Measurements from ENCODE around the gene SRCAP. TPM values are rescaled to one million over a fixed set of nuclear protein-coding genes. Genes with fewer than 3 reads are reported as not detected.

Gene SRCAP
- total RNA-seq, 4 donors from 2014 or later: 32.9 to 57.7 (median 50.7) TPM

GRCh38 chr16:30777591-30778297 is 78.8 kb downstream of the SRCAP start:
- DNase-seq: no peak
- no peak for TF ChIP-seq POLR2A (IDR thresholded peaks at IDR 0.05)
- TF ChIP-seq CTCF (IDR thresholded peaks at IDR 0.05): no peak
- intact Hi-C loops (cut with DNase I): no loop called here
- Histone ChIP-seq H3K4me1 (peaks cover 10 to 16% of the 10 kb centered on the region in 2 donors), H3K9me3 (no peaks in the 10 kb centered on the region), H3K27me3 (no peaks in the 10 kb centered on the region), H3K36me3 (peaks cover 18 to 28% of the 10 kb centered on the region in 2 donors), H3K27ac (peak overlapping the region in 1 of 3 donors; percentile 38), H3K4me3 (replicated peaks in 1 of 3) (no peak overlapping the region)
- 67 to 93% methylated on average over 2 to 7 of the region's 7 CpGs for WGBS, 2 donors

GRCh38 chr16:30778549-30779244 is 79.7 kb downstream of the SRCAP start:
- peaks cover 10 to 16% of the 10 kb centered on the region in 2 donors for H3K4me1 ChIP-seq
- H3K27ac ChIP-seq: peak overlapping the region in 1 of 3 donors; percentile 38
- 84 to 89% methylated on average over 14 of the region's 14 CpGs for WGBS, 2 donors
- TF ChIP-seq CTCF (IDR thresholded peaks at IDR 0.05) (no peak), POLR2A (IDR thresholded peaks at IDR 0.05) (no peak)
- DNase-seq: peak in 1 of 2 donors; percentile 18
- intact Hi-C loops (cut with DNase I): no loop called here
- H3K4me3 ChIP-seq (replicated peaks in 1 of 3): no peak overlapping the region
- H3K36me3 ChIP-seq: peaks cover 20 to 33% of the 10 kb centered on the region in 2 donors
- no peaks in the 10 kb centered on the region for H3K9me3 ChIP-seq
- no peaks in the 10 kb centered on the region for H3K27me3 ChIP-seq

GRCh38 chr16:30779596-30779995 is 80.6 kb downstream of the SRCAP start:
- H3K27me3 ChIP-seq: no peaks in the 10 kb centered on the region
- intact Hi-C loops (cut with DNase I): no loop called here
- H3K9me3 ChIP-seq: no peaks in the 10 kb centered on the region
- peaks cover 10 to 13% of the 10 kb centered on the region in 2 donors for H3K4me1 ChIP-seq
- TF ChIP-seq CTCF (IDR thresholded peaks at IDR 0.05): no peak
- TF ChIP-seq POLR2A (IDR thresholded peaks at IDR 0.05): no peak
- WGBS, 2 donors: 87 to 96% methylated on average over 6 of the region's 6 CpGs
- H3K36me3 ChIP-seq: peaks cover 22 to 26% of the 10 kb centered on the region in 2 donors
- no peak for DNase-seq
- H3K27ac ChIP-seq: no peak overlapping the region
- H3K4me3 ChIP-seq (replicated peaks in 1 of 3): no peak overlapping the region

GRCh38 chr16:30780021-30780420 is 81.0 kb downstream of the SRCAP start:
- H3K4me3 ChIP-seq (replicated peaks in 1 of 3): no peak overlapping the region
- peaks cover 6 to 9% of the 10 kb centered on the region in 2 donors for H3K4me1 ChIP-seq
- H3K36me3 ChIP-seq: peaks cover 22 to 26% of the 10 kb centered on the region in 2 donors
- intact Hi-C loops (cut with DNase I): no loop called here
- 91 to 93% methylated on average over 3 of the region's 3 CpGs for WGBS, 2 donors
- no peak for TF ChIP-seq POLR2A (IDR thresholded peaks at IDR 0.05)
- no peak for TF ChIP-seq CTCF (IDR thresholded peaks at IDR 0.05)
- no peaks in the 10 kb centered on the region for H3K27me3 ChIP-seq
- H3K9me3 ChIP-seq: no peaks in the 10 kb centered on the region
- DNase-seq: no peak
- no peak overlapping the region for H3K27ac ChIP-seq

- TF ChIP-seq POLR2A (IDR thresholded peaks at IDR 0.05) (no peak), CTCF (IDR thresholded peaks at IDR 0.05) (no peak)
- no peak for DNase-seq
- Histone ChIP-seq H3K27me3 (no peaks in the 10 kb centered on the region), H3K9me3 (no peaks in the 10 kb centered on the region), H3K27ac (no peak overlapping the region), H3K4me1 (peaks cover 4 to 6% of the 10 kb centered on the region in 2 donors), H3K4me3 (replicated peaks in 1 of 3) (no peak overlapping the region), H3K36me3 (peaks cover 22 to 26% of the 10 kb centered on the region in 2 donors)
- intact Hi-C loops (cut with DNase I): no loop called here
- WGBS, 2 donors: 84 to 91% methylated on average over 4 of the region's 4 CpGs
These were observed 81.6 kb downstream of the SRCAP start for GRCh38 chr16:30780549-30780948.
